ENCODE data around the gene SYT17. TPM values are rescaled to one million over a fixed set of nuclear protein-coding genes. Genes with fewer than 3 reads are reported as not detected.

SYT17 gene
- total RNA-seq, 1 experiment from 2014 or later, result 11.8 TPM

DNA sequence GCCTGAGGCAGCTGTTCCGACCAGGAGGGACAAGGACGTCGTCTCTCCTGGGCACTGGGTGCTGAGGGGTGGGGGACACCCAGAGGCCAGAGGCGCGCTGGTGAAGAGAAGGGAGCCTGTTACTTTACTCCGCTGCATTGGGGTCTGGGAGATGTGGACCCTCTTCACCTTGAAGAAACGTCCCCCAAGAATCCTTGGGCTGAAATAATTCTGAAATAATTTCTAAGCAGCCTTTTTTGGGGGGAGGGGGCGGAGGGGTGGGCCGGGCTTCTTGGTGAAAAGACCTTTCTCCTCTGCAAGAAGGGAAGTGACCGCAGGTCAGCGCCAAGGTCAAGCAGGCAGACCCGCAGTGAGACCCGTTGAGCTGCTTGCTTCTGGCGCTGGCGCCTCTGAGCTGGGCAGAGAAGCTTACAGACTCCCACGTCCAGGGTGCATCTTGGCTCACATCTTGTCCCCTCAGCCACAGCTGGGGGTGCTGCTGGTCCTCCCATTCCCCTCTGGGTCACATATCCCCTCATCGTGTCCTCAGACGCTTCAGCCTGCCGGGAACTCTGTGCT, 1.1 kb downstream of the SYT17 start:
- Histone ChIP-seq H3K9me3 (ENCODE audit: low read length) (no peaks in the 10 kb centered on the region), H3K9me2 (replicated peaks; ENCODE audit: low read length) (no peaks in the 10 kb centered on the region), H3K79me2 (ENCODE audit: low read length) (no peaks in the 10 kb centered on the region), H3K36me3 (ENCODE audit: low read depth, low read length) (no peaks in the 10 kb centered on the region), H3K27me3 (ENCODE audit: low read length) (no peaks in the 10 kb centered on the region), H4K20me1 (ENCODE audit: low read length) (no peaks in the 10 kb centered on the region), H3K27ac (ENCODE audit: low read length) (no peak overlapping the region), H2AFZ (ENCODE audit: low read length) (peak overlapping the region; percentile 84; the same call in 1 of the 2 replicates), H3F3A (ENCODE audit: low read length, unreplicated experiment) (no peaks in the 10 kb centered on the region), H3K4me2 (ENCODE audit: low read length) (peak overlapping the region; percentile 91), H3K4me3 (ENCODE audit: low read length) (peak overlapping the region; percentile 79), H3K4me1 (ENCODE audit: insufficient read depth, low read length) (no peaks in the 10 kb centered on the region), H3K9ac (ENCODE audit: low read length) (no peak overlapping the region)
- no TSS peak for BruUV-seq (replicated peaks)
- ChIA-PET POLR2A (ENCODE audit: unreplicated experiment) (no interaction called here), CTCF (no interaction called here)
- TF ChIP-seq EZH2phosphoT487 (IDR thresholded peaks at IDR 0.05; ENCODE audit: borderline replicate concordance, low read length), result no peak
- TF ChIP-seq, protein P1, sequence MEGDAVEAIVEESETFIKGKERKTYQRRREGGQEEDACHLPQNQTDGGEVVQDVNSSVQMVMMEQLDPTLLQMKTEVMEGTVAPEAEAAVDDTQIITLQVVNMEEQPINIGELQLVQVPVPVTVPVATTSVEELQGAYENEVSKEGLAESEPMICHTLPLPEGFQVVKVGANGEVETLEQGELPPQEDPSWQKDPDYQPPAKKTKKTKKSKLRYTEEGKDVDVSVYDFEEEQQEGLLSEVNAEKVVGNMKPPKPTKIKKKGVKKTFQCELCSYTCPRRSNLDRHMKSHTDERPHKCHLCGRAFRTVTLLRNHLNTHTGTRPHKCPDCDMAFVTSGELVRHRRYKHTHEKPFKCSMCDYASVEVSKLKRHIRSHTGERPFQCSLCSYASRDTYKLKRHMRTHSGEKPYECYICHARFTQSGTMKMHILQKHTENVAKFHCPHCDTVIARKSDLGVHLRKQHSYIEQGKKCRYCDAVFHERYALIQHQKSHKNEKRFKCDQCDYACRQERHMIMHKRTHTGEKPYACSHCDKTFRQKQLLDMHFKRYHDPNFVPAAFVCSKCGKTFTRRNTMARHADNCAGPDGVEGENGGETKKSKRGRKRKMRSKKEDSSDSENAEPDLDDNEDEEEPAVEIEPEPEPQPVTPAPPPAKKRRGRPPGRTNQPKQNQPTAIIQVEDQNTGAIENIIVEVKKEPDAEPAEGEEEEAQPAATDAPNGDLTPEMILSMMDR (conservative IDR thresholded peaks at IDR 0.05; ENCODE audit: low read depth, low read length), result no peak
- TF ChIP-seq EZH2 (IDR thresholded peaks at IDR 0.05; ENCODE audit: low read length, unreplicated experiment), result no peak
- ATAC-seq (no peak), DNase-seq (no peak)
- intact Hi-C loops (cut with micrococcal nuclease), result loop anchor here (5.0 to 10.0 kb wide), 2 partner anchors 54 to 208 kb away; partner anchors contain the start of gene ITPRIPL2

DNA sequence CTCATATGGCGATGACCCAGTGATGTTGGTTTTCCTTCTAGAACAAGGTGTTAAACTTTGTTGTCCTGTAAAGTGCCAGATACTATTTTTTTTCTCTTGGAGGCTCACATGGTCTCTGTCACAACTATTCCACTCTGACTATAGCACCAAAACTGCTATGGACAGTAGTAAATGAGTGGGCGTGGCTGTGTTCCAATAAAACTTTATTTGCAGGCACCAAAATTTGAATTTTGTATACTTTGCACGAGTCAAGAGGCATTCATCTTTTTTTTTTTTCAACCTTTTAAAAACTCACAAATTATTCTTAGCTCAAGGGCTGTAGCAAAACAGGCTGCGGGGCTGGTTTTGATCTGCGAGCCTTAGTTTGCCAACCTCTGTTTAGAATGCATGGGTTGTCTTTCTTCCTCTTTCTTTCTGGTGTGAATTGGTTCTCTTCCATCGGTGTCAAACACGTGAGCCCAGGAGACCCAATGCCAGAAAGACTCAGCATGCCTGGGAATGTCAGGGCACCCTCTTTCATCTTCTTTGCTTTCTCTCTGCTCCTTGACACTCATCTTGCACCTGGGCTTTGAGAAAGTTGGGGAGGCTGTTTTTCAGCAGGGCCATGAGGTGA, 2.1 kb downstream of the SYT17 start:
- ChIA-PET CTCF (no interaction called here), POLR2A (ENCODE audit: unreplicated experiment) (no interaction called here)
- H3K9ac ChIP-seq (ENCODE audit: low read length), result no peak overlapping the region
- no peak overlapping the region for H2AFZ ChIP-seq (ENCODE audit: low read length)
- H3K36me3 ChIP-seq (ENCODE audit: low read depth, low read length), result no peaks in the 10 kb centered on the region
- no peaks in the 10 kb centered on the region for H3K4me1 ChIP-seq (ENCODE audit: insufficient read depth, low read length)
- H3K4me3 ChIP-seq (ENCODE audit: low read length), result no peak overlapping the region
- no peaks in the 10 kb centered on the region for H4K20me1 ChIP-seq (ENCODE audit: low read length)
- no peak for ATAC-seq
- no peaks in the 10 kb centered on the region for H3K9me2 ChIP-seq (replicated peaks; ENCODE audit: low read length)
- TF ChIP-seq, protein P1 (conservative IDR thresholded peaks at IDR 0.05; ENCODE audit: low read depth, low read length), result no peak
- no peak for TF ChIP-seq EZH2phosphoT487 (IDR thresholded peaks at IDR 0.05; ENCODE audit: borderline replicate concordance, low read length)
- no peak for TF ChIP-seq EZH2 (IDR thresholded peaks at IDR 0.05; ENCODE audit: low read length, unreplicated experiment)
- H3K4me2 ChIP-seq (ENCODE audit: low read length), result no peak overlapping the region
- DNase-seq, result no peak
- BruUV-seq (replicated peaks), result no TSS peak
- no peak overlapping the region for H3K27ac ChIP-seq (ENCODE audit: low read length)
- H3F3A ChIP-seq (ENCODE audit: low read length, unreplicated experiment), result no peaks in the 10 kb centered on the region
- no peaks in the 10 kb centered on the region for H3K27me3 ChIP-seq (ENCODE audit: low read length)
- no peaks in the 10 kb centered on the region for H3K79me2 ChIP-seq (ENCODE audit: low read length)
- H3K9me3 ChIP-seq (ENCODE audit: low read length), result no peaks in the 10 kb centered on the region
- intact Hi-C loops (cut with micrococcal nuclease), result no loop called here

DNA sequence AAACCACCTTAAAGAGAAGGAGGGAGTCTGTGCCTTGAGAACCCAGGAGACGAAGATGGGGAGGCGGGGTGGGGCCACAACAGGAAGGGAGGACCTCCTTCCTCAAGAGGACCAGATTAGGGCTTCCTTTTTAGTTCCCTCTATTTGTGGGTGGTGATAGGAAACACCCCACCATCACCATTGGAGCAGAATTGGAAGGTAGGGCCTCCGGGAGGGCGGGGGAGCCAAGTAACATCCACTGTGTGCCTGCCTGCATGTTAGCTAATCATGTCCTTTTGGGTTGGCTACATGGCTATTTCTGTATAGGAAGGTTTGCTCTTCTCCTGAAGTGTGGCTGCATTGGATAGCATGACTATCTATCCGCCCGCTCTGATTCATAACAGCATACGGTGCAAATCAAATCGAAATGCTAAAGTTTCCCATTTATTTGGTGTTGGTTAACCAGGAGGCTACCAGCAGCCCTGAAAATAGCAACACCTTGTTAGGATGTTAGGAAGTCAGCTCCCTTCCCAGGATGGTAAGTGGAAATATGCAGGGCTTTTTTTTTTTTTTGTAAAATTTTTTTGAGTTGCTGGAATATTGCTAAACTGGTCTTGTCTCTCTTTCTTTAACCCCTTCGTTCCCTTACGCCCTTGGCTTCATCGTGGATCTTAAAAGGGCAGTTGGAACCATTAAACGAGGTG, 4.2 kb downstream of the SYT17 start:
- Histone ChIP-seq H3K79me2 (ENCODE audit: low read length) (no peaks in the 10 kb centered on the region), H3K4me3 (ENCODE audit: low read length) (no peak overlapping the region), H3K9me2 (replicated peaks; ENCODE audit: low read length) (no peaks in the 10 kb centered on the region), H4K20me1 (ENCODE audit: low read length) (no peaks in the 10 kb centered on the region), H3K27me3 (ENCODE audit: low read length) (no peaks in the 10 kb centered on the region), H3F3A (ENCODE audit: low read length, unreplicated experiment) (no peaks in the 10 kb centered on the region), H3K36me3 (ENCODE audit: low read depth, low read length) (no peaks in the 10 kb centered on the region), H3K9me3 (ENCODE audit: low read length) (no peaks in the 10 kb centered on the region), H2AFZ (ENCODE audit: low read length) (no peak overlapping the region), H3K4me2 (ENCODE audit: low read length) (no peak overlapping the region), H3K27ac (ENCODE audit: low read length) (no peak overlapping the region), H3K9ac (ENCODE audit: low read length) (no peak overlapping the region), H3K4me1 (ENCODE audit: insufficient read depth, low read length) (no peaks in the 10 kb centered on the region)
- BruUV-seq (replicated peaks), result no TSS peak
- no peak for DNase-seq
- ATAC-seq, result no peak
- intact Hi-C loops (cut with micrococcal nuclease), result no loop called here
- ChIA-PET CTCF (no interaction called here), POLR2A (ENCODE audit: unreplicated experiment) (no interaction called here)
- TF ChIP-seq EZH2phosphoT487 (IDR thresholded peaks at IDR 0.05; ENCODE audit: borderline replicate concordance, low read length) (no peak), EZH2 (IDR thresholded peaks at IDR 0.05; ENCODE audit: low read length, unreplicated experiment) (no peak)
- TF ChIP-seq, protein P1 (conservative IDR thresholded peaks at IDR 0.05; ENCODE audit: low read depth, low read length), result no peak
